IPS-18c (cell line): Measurements from ENCODE around the gene RELN.

ENCODE experiments used
- H3K4me3 ChIP-seq: 2 replicates; pipeline ENCODE4 v1.7.0; 2013; ENCODE audit warnings: low read depth, mild to moderate bottlenecking, low read length, moderate library complexity; ENCODE audit not compliant: insufficient read depth
- H3K9me3 ChIP-seq: one replicate; pipeline ENCODE4 v1.6.1; 2013; ENCODE audit warnings: mild to moderate bottlenecking, low read length, moderate library complexity; ENCODE audit not compliant: control insufficient read depth, insufficient read depth

Gene RELN

GRCh38 chr7:103996639-103997038, 7.2 kb upstream of the RELN start:
- Histone ChIP-seq H3K4me3 (no peak overlapping the region), H3K9me3 (no peaks in the 10 kb centered on the region)

GRCh38 chr7:103996017-103996551, 6.6 kb upstream of the RELN start:
- no peak overlapping the region for H3K4me3 ChIP-seq
- no peaks in the 10 kb centered on the region for H3K9me3 ChIP-seq

GRCh38 chr7:103995554-103995953, 6.1 kb upstream of the RELN start:
- Histone ChIP-seq H3K9me3 (no peaks in the 10 kb centered on the region), H3K4me3 (no peak overlapping the region)

GRCh38 chr7:103993551-103993950, 4.1 kb upstream of the RELN start:
- Histone ChIP-seq H3K4me3 (no peak overlapping the region), H3K9me3 (no peaks in the 10 kb centered on the region)

GRCh38 chr7:103991406-103991805, 1.9 kb upstream of the RELN start:
- Histone ChIP-seq H3K9me3 (no peaks in the 10 kb centered on the region), H3K4me3 (no peak overlapping the region)

GRCh38 chr7:103990991-103991390, 1.5 kb upstream of the RELN start:
- no peaks in the 10 kb centered on the region for H3K9me3 ChIP-seq
- H3K4me3 ChIP-seq = no peak overlapping the region

- Histone ChIP-seq H3K4me3 (peak overlapping the region; percentile 51), H3K9me3 (no peaks in the 10 kb centered on the region)
These were observed 618 bp upstream of the RELN start for GRCh38 chr7:103989785-103990767.

GRCh38 chr7:103988468-103989199, 824 bp downstream of the RELN start:
- H3K9me3 ChIP-seq = no peaks in the 10 kb centered on the region
- H3K4me3 ChIP-seq = peak overlapping the region; percentile 52

GRCh38 chr7:103987451-103987850, 2.0 kb downstream of the RELN start:
- Histone ChIP-seq H3K9me3 (no peaks in the 10 kb centered on the region), H3K4me3 (no peak overlapping the region)

- Histone ChIP-seq H3K9me3 (no peaks in the 10 kb centered on the region), H3K4me3 (no peak overlapping the region)
These were observed 3.8 kb downstream of the RELN start for GRCh38 chr7:103985565-103986126.

GRCh38 chr7:103984050-103984449, 5.4 kb downstream of the RELN start:
- Histone ChIP-seq H3K4me3 (no peak overlapping the region), H3K9me3 (no peaks in the 10 kb centered on the region)

GRCh38 chr7:103983201-103983977, 6.1 kb downstream of the RELN start:
- no peak overlapping the region for H3K4me3 ChIP-seq
- H3K9me3 ChIP-seq = no peaks in the 10 kb centered on the region

GRCh38 chr7:103981003-103981423, 8.4 kb downstream of the RELN start:
- no peaks in the 10 kb centered on the region for H3K9me3 ChIP-seq

GRCh38 chr7:103972779-103973434, 16.6 kb downstream of the RELN start:
- no peaks in the 10 kb centered on the region for H3K9me3 ChIP-seq
- no peak overlapping the region for H3K4me3 ChIP-seq

More at GRCh38 chr7:103981003-103981423, 8.4 kb downstream of the RELN start:
- H3K4me3 ChIP-seq = no peak overlapping the region

- Histone ChIP-seq H3K4me3 (no peak overlapping the region), H3K9me3 (no peaks in the 10 kb centered on the region)
These were observed 22.1 kb downstream of the RELN start for GRCh38 chr7:103967401-103967800.

- H3K4me3 ChIP-seq = no peak overlapping the region
- H3K9me3 ChIP-seq = no peaks in the 10 kb centered on the region
These were observed 22.7 kb downstream of the RELN start for GRCh38 chr7:103966593-103967277.
